ENCODE results near the gene AGXT.
A peak's percentile ranks its signal among the peaks of the same experiment; 100 is the strongest.

GRCh38 chr2:240875228-240876034, 6.8 kb downstream of the AGXT start:
- TF ChIP-seq TAF1 (conservative IDR thresholded peaks at IDR 0.05) = no peak
- no peak for TF ChIP-seq GABPA (IDR thresholded peaks at IDR 0.05 in 1 of 2, conservative IDR thresholded peaks at IDR 0.05 in 1 of 2)
- peak; percentile 1 for TF ChIP-seq CTCF (IDR thresholded peaks at IDR 0.05; ENCODE audit: low read depth, low read length, missing input control)
- TF ChIP-seq MAX (IDR thresholded peaks at IDR 0.05) = peak; percentile 17
